Endometrial microvascular endothelial cells (primary cell): ENCODE measurements around the gene JAZF1. TPM values are rescaled to one million over a fixed set of nuclear protein-coding genes. Genes with fewer than 3 reads are reported as not detected.

Source experiments
- in situ Hi-C: cut with HindIII; loops from 2 replicates; pipeline ENCODE4 v1.10.0; 2017; ENCODE audit warnings: low sequenced_read_pairs, low pct_unique_long_range_greater_than_20kb; ENCODE audit errors: inconsistent ontology term
- total RNA-seq: library from RNA; depleted of rRNA; stranded (reverse); fragments of >200 nt; gene quantifications from one replicate; pipeline ENCODE4 v1.2.3, GENCODE V29; 2015; ENCODE audit errors: inconsistent ontology term

JAZF1 gene
- total RNA-seq, 1 donor from 2014 or later: 8.9 TPM

DNA sequence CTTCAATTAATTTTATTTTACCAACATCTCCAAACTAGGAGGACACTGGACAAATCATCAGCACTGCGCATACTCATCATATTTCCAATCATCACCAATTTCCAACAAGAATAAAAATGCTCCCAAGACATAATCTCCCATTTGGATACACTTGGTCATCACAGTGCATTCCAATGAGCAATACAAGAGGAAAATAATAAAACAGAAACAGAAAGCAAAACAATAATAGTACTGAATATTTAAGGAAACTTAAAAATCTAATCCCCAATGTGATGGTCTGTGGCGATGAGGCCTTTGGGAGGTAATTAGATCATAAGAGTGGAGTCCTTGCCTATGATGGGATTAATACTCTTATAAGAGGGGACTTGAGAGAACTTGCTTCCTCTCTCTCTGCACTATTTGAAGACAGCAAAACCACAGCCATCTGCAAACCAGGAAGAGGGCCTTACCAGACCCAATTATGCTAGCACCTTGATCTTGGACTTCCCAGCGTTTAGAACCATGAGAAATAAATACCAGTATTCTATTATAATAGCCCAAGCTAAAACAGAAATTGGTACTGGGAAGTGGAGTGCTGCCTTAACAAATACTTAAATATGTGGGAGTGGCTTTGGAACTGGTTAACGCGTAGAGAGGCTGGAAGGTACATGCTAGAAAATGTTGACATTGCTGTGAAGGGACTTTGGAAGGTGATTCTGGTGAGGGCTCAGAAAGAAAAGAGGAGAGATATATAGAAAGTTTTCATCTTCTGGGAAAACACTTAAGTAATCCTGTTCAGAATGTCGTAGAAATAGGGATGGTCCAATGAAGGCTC lies 91.5 kb downstream of the JAZF1 start:
- in situ Hi-C loops: no loop called here

DNA sequence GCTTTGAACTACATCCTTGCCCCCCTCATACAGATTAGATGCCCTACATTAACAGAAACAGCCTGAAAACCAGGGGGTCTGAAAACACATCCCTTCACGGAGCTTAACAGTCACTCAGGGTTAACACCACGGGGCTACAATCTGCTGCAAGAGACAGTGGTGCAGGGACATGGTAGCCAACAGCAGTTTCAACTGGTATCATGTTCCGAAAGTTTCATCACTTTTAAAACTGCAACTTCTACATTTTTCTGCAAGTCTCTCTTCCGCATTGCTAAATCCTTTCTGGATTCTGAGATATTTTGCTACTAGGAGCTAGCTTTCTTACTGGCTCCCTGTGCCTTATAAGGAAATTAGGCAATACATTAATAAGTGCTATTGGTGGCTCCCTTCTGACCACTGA lies 92.6 kb downstream of the JAZF1 start:
- in situ Hi-C loops: no loop called here

DNA sequence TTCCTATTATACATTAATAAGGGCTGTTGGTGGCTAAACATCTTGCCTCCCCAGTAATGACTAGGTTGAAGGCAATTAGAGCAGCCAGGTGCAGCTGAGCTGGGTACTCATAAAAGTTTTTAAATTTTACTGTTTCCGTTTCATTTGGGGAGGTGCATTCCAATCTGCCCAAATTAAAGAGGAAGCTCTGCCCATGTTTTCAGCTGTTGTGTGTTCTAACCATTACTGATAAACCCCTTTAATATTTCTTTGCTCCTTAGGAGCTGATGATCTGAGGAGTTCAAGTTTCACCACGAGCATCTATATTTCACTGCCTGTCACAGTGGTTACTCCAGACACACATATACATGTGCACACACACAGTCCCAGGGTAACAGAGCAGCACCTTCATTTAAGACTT lies 94.4 kb downstream of the JAZF1 start:
- in situ Hi-C loops: no loop called here

DNA sequence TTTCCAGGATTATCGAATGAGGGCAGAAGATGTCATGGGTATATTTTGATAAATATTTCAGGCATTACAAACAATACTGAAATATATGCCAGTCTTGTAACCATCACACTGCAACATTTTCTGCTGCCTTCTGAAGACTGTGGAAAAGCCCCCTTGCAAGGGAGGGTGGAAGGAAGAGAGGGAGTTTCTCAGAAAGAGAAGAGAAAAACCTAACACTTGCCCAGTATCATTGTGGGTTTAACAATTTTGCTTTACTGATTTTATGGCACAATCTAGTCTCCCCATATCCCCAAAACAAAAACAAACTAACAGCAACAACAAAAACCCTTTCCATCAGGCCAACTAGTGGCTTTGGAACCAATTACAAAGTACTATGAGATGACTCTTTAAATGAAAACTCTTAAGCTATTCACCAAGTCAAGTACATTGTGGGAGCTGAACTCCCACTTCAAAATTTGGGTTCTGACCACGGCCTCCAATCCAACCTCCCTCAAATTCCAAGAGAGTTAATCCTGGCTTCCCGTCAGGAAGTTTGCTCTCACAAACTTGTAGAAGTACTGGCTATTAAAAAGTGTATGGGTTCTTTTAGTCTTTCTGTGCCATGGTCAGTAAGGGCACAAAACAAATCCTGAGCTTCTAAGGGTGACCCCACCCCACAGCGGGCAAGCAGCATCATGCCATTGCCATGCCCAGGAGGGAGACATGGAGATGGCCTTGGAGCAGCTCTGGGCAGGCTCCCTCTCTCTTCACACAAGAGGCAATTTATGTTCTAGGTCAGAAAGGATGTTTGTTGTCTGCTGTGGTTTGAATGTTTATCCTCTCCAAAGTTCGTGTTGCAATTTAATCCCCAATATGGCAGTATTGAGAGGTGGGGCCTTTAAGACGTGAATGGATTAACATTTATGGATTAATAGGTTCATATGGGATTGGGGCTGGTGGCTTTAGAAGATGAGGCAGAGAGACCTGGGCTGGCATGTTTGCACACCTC lies 96.3 kb downstream of the JAZF1 start:
- in situ Hi-C loops: no loop called here

DNA sequence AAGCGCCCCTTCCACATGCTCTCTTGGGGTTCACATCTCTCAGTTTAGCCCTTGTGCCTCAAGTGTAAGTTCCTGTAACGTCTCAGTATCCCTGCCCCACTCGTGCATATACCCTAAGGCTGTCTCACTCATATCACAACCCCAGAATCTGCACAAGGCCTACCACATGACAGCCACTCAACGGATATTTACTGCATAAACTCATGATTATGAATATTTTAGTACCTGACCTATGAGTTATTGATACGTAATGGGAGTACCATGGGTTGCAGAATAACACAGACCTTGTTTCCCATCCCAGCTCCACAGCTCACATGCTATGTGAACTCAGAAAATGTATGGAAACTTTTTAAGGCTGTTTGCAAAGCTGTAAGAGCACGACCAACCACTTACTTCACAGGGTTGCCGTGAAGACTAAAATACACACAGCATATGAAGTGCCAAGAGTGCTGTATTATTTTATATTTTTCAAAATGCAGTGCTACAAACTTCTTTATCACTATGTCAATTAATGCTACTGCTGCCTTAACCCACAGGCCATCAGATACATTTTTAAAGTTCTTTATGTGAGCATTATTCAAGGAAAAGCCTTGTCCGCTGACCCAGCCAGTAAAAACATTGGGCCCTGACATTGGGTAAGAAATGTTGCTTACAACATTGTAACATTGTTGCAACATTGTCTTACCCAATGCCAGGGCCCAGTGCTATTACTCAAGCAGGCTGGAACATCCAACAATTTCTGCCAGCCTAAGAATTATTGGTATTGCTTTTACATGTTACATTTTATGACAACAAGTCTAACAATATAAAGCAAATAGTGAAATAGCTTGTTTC lies 97.2 kb downstream of the JAZF1 start:
- in situ Hi-C loops: no loop called here

DNA sequence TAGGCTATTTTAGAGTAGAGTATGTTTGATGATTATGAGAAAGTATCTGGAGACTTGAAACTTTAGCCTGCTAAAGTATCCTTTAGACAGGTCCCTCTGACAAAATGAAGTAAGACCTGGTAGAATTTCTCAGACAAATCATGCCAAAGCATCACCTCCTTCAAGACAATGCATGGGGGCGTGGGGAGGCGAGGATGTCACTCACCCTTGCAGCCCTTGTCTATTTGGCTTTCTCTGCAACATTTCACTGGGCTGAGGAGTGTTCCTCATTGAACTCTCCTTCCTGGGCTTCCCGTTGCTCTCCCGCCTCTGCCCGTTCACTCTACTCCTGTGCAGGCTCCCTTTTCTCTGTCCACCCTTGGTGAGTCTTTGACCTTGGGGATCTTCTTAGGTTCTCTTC lies 98.5 kb downstream of the JAZF1 start:
- in situ Hi-C loops: no loop called here

DNA sequence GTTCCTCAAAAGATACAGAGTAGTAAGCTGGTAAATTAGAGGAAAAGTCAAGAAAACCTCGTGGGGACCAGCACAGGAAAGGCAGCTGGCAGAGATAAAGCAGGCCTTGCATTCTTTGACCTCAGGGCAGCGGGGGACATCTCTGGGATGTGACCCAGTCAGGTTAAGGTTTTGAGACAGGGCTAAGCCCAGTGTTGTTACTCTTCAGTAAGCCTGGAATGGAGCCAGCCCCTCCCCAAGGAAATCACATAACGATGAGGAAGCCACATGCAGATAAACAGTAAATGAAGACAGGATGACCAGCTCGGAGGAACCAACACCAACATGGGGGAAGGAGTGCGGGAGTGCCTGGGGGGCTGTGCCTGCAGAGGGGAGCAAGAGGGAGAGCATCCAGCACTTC lies 99.6 kb downstream of the JAZF1 start:
- in situ Hi-C loops: no loop called here

DNA sequence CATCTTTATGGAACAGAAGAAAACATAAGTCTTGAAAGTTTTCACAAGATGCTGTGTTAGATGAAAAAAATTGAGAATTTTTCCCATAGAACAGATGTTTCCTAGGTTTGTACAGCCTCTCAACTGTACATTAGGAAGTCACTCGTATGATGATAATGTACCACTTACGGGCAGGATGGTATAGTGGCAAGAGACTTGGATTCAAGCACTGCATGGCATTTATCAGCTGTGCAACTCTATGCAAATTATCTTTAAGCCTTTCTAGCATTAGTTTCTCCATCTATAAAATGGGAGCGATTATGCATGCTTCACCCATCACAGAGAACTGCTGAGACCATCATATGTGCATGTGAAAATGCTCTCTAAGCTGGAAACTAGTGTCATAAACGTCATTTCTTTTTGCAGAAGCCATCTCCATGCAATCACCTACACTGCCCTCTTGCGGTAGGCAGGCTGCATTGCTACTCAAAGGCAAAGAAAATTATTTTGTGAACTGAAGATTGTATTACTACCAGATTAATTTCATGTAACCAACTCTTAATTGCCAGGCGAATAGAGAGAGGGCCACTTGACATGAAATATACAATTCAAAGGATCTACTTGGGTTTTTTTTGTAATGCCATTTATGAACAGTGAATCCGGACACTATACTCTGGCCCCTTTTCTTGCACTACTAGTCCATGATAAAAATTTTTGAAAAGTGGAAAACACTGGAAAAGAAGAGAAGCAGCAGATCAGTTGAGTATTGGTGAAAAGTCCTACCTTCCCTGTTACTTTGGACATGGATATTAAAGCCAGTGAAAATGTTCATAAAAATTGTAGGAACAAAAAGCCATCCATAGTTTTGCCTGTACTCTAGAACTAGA lies 102.3 kb downstream of the JAZF1 start:
- in situ Hi-C loops: no loop called here

DNA sequence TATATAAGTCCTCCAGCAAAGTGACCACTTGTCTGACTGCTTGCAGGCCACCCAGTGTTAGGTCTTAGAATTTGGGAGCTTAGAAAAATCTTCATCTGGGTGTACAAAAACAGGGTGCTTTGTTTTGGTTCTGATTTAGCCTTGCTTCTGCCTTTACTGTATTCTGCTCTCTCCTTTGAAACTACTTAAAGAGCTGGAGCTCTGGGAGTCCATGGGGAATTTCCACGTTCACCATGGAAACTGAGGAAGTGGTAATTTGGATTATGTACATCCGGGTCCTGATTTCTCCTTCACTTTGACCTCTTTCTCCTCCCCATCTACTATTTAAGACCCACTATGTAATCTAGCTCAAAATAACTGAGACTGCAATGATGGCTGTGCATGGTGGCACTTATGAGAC lies 103.0 kb downstream of the JAZF1 start:
- in situ Hi-C loops: no loop called here

DNA sequence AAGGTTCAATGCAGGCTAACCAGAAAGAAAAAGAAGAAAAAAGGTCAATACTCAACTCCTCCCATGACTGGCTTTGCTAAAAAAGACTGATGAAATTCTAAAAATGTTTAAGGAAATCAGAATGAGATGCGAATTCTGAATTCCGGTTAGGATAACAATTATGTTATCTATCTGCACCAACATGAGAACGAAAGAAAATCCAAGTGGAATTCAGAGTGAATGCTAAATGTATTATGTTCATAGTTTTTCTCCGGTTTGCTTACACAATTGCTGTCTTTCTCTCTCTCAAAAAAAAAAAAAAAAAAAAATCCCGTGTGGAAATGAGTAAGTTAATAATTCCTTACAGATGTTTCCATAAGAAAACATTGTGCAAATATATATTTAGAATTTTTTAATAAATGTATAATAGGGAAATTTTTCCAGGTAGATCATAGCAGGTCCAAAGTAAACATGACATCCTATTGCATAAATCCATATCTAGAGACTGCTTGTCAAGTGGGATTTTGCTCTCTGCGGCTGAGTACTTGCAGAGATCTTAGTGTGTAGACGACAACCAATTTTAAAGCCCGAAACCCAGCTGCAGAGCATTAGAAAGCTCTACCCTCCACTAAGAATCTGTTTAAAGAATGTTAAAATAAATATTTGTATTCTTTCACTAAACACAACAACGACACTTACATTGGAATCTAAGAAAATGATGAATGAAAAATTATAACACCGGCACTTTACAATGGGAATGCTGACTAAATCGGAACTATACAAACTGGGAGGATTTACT lies 104.0 kb downstream of the JAZF1 start:
- in situ Hi-C loops: no loop called here

DNA sequence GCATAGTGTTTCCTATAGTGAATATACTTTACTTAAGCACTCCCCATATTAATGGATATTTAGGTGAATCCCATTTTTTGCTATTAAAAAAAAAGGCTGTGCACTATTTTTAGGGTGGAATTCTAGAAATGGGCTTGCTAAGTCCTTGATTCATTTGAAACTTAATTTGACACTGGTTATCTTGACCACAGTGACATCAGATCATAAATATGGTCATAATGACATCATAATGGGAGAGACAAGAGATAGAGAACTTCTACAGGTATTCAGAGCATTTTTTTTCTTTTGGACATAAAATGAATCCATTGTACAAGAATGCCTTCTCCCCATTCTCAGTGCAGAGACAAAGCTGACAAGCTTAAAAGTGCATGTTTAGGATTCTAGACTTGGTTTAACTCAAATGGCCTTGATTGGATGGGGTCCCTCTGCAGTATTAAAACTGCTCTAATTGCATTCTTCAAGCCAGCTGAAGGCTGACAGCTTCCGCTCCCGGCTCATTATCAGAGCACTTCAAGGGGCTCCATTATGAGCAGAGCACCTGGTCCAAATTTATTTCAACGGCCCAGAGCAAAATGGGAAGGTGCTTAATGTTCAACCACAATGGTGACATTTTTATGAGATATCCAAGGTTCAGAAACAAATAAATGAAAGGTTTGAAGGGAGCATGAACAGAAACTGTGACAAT lies 104.8 kb downstream of the JAZF1 start:
- in situ Hi-C loops: no loop called here

DNA sequence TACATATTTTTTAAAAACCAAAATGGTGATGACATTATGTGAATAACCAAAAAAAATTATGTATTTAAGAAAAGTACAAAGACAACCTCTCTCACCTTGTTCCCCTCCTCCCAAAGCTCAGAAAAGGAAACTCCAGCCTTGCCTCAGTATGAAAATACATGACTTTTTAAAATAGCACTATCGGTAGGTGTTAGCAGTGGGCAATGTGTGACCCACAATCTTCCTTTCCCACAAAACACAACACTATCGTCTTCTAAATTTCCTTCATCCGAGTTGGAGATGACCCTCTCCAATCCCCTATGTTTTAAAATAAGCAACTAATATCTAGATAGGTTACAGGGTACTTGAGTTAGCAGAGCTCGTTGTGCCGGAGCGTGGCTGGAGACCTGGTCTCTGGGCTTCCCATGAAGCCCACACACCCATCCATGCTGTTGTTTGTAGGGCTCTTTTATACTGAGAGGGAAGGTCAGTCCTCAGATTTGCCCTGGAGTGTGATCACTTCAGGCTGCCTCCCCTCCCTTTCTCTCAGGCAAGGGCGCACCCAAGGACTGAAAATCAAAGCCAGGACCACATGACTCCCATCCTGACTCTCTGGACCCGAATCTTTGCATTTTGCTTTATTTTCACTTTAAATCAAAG lies 107.6 kb downstream of the JAZF1 start:
- in situ Hi-C loops: no loop called here

DNA sequence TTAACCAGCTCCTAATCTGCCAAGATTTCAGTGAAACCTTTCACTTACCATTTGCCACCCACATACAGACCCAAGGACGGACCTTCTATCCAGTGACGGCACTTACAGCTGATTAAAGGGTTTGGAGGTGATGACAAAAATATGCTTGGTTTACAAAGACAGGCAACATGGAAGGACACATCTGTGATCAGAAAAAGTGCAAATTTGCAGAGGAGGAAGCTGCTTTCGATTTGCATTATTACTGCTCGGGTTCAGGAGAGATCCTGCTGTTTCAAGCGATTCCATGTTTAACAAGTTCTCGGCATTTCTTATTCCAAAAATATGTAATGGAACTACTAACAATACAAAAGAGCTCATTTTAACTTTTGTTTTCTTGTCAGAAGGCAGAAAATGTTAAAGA lies 109.0 kb downstream of the JAZF1 start:
- in situ Hi-C loops: no loop called here

DNA sequence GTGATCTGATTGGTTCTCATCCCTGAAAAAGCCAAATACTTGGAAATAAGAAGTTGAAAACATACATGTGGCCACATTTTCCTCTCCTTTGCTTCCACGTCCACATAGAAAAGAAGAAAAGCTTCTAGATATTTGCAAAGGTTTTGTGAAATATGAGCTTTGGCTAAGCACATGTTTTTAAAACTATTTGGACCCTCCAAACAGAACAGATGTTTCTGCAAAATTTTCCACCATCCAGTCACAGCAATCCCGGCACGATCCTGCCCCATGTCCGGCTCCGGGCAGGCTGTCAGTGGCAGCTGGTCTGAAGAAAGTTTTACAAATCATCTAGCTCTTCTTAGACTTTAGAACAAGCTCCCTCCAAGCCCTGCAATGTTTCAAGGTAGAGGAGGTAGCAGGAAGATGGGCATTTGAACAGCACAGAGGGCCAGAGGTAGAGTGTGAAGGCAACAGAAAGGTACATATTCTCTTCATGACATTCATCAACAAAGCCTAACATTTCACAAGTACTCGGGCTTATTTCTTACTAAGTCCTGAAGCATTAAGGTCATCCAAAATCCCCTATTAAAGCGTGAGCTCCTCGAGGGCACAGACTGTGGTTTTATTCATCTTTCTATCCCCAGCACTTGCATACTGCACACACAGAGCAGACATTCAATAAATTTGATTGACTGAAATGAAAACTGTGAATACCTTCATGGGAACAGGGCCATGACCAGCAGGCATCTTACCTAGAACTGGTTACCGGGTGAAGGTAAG lies 110.1 kb downstream of the JAZF1 start:
- in situ Hi-C loops: no loop called here

DNA sequence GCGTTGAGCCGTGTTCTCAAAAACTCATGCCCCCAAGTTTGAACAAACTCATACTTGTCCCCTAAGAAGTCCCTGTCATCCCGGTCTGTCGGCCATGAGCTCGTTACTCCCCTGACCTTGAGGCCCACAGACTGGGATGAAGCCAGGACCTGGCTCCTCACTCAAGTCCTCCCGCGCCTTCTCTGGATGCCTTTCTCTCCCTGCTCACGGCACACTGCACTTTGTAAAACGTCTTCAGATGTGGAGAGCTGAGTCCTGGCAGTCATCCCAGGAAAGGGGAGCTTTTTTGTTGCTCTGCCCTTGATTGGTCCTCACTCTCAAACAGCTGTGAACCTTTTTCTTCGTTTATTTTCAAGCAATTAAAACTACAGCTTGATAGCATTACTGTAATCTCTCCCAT lies 110.8 kb downstream of the JAZF1 start:
- in situ Hi-C loops: no loop called here

DNA sequence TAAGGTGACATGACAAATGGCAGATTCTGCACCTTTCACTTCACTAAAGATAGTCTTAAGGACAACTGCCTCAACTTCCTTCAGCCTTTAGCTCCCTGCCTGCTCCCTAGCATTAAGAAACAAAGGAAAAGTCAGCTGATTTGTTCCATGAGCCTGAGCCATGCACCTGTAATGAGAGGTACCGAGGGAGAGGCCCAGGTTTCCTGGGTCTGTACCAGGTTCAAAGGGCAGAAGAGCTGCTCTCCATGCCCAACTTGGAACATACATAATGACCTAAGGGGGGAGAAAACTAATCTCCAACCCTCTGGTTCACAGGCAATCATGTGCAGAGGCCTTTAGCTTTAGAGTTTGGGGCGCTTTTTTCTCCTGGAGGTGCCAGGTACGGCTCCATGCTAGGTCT lies 111.2 kb downstream of the JAZF1 start:
- in situ Hi-C loops: no loop called here
